COR-L47 (cell line): ENCODE data around the gene SOX8.
A peak's percentile ranks its signal among the peaks of the same experiment; 100 is the strongest.

Experiments used
- DNase-seq: peaks from one replicate; lab custom pipeline; 2025; lab: John Stamatoyannopoulos, UW

The SOX8 gene

DNA sequence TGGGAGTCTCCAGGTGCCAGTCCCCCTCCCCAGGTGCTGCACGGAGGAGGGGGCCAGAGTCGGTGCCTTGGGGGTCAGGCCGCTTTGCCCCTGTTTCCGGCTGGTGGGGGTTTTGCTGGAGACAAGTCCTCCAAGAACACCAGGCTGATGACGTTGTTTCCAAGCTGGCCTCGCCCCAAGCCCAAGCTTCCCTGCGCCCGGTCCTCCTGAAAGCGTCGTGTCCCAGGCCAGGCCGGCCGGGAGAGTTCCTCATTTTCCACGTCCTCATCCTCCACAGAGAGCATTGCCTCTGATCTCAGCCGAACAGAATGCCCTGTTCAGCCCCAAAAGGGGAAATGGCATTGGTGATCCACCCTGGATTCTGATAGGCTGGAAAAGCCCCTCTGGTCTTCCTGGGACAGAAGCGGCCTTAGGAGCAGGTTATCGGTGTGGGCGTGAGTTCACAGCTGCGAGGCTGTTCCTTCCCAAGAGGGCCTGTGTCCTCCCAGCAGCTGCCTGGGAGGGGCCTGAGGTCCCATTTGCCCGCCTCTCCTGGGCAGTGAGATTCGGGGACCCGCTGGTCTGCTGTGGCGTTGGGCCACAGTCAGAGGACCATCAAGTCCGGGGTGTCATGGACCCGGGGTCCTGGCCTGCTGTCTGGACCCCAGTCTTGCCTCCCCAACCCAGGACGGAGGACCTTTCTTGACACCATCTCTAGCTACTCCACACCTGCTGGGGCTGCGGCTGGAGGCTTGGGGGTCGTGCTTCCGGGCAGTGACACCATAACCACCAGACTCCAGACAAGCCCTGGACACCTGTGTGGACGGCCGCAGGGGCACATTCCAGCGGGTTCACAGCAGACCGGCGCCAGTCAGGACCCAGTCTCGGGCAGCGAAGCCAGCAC lies 7.1 kb downstream of the SOX8 start:
- no peak for DNase-seq

DNA sequence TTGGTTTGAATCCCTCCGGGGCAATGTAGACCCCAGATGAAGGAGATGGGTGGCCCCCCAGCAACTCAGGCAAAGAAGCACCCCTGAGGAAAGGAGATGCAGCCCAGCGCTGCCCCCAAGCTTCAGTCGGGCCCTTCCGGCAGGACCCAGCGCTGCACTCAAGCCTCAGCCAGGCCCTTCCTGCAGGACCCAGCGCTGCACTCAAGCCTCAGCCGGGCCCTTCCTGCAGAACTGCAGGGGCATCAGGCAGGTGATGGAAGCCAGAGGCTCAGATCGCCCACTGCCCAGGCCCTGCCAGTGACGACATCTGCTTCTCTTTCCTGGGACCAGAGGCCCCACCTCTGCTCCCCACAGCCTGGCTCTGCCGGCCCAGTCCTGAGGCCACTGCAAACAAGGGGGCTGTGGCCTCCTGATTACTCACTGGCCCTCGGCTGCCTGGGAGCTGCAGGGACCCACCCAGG lies 7.8 kb downstream of the SOX8 start:
- DNase-seq, result no peak

DNA sequence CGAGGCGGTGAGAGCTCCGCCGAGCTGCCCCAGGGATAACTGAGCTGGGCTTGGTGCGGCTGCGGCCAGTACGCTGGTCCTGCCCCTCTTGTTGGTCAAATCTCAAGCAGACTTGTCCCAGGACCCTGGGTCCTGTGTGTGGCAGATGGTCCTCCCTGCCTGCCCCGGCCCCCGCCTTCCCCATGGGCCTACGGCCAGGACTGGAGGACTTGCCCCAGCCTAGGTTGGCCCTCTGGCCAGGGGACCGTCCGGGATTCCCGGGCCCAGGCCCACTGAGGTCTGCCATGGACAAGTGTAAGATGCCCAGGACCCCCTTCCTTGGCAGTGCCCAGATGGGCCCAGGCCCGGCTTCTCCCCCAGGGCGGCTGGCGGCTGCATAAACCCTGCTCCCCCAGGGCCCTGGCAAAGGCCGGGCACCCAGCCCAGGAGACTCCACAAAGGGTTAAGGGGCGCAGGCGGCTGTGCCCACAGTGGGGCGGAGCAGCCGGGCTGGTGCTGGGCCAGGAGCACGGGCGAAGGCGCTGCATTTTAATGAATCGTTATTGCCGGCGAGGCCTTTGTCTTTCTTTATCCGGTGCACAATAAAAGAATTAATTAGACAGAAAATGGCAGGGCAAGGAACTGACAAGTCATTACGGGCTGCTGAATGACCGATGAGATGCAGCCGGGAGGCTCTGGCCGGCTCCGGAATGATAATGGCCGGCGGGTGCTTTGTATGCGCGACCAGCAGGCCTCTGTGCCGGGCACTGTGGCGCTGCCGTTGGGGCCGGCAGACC lies 9.1 kb downstream of the SOX8 start:
- peak; percentile 15 for DNase-seq

DNA sequence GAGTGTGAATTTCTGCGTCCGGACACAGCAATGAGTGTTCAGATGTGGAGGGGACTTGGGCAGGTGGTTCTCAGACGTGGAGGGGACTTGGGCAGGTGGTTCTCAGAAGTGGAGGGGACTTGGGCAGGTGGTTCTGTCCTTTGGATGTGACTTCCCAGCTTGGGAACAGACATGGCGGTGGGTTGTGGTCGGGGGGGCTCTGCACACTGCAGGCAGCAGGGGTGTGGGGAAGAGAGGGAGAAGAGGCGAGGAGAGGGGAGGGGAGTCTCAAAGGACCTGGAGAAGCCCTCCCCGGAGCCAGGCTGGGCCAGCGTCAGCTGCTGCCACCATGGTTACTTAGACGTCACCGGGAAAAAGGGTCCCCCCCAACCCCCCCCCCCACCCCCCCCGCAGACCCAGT lies 9.8 kb downstream of the SOX8 start:
- DNase-seq, result no peak

DNA sequence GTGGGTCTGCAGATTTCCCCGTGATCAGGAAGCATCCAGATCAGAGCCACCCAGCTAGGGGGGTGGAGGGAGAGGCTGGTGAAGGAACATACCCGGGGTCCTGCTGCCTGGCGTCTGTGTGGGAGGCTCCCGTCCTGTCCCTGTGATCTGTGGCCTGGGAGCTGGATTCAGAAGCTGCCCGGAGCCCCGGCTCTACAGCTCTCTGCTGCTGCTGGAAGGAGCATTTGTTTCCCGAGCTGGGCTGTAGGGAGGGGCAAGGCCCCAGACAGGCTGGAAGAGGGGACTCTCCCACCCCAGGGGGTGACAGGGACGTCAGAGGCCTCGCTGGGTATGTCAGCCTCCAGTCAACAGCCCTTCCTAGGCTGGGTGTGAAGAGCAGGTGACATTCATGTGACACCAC lies 10.2 kb downstream of the SOX8 start:
- DNase-seq, result no peak

DNA sequence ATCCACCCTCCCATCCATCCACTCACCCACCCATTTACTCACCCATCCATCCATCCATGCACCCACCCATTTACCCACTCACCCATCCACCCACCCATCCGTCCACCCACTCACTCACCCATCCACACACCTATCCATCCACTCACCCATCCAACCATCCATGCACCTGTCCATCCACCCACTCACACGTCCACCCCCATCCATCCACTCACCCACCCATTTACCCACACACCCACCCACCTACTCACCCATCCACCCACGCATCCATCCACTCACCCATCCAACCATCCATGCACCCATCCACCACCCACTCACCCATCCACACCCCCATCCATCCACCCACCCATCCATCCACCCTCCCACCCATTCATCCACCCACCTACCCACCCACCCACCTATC lies 12.2 kb downstream of the SOX8 start:
- DNase-seq, result no peak

DNA sequence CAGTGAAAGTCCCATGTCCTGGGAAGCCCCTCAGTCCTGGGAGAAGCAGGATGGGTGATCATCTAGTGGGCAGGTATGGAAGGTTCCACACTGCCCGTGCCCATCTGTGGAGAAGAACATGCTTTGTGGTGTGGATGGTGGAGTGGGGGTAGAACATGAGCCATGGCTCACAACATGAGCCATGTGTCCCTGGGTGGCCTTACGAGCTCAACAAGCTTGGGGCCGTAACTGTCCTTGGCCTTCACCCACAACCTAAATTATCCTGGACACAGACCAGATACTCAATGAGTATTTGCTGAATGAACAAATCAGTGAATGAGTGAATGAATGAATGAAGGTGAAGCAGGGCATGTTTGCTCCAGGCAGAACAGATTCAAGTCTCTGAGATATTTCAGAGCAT lies 13.5 kb downstream of the SOX8 start:
- DNase-seq, result no peak

DNA sequence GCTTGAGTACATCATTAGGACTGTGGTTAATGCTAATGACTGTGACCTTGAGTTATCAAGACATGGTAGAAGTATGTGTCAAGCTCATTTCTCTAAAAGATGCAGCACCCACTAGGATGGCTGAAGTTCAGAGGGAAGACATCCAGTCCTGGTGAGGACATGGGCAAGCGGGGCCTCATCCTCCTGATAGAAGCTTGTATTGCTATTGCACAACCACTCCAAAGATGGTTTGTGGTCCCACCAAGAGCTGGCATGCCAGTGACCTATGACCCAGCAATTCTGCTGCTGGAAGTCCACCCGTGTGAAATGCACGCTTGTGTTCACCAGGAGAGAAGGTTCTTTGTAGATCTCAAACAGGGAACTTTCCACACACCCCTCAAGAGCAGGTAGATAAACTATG lies 14.2 kb downstream of the SOX8 start:
- no peak for DNase-seq

DNA sequence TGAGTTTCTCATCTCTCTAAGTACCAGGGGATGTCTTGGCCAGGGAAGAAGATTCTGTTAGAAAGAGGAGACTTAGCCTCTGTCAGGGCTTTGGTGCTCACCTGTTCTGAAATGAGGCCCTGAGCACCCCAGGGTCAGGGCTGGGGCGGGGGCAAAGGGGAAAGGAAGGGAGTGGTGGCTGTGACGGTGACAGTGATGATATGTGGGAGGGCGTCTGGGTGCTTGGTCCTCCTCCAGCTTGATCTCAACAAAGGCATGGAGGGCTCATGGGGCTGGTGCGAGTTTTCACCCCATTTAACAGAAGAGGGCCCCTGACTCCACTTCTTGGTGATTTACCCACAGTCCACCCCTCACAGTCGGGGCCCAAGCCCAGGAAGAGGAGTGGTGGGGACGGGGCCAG lies 15.1 kb downstream of the SOX8 start:
- DNase-seq, result no peak

DNA sequence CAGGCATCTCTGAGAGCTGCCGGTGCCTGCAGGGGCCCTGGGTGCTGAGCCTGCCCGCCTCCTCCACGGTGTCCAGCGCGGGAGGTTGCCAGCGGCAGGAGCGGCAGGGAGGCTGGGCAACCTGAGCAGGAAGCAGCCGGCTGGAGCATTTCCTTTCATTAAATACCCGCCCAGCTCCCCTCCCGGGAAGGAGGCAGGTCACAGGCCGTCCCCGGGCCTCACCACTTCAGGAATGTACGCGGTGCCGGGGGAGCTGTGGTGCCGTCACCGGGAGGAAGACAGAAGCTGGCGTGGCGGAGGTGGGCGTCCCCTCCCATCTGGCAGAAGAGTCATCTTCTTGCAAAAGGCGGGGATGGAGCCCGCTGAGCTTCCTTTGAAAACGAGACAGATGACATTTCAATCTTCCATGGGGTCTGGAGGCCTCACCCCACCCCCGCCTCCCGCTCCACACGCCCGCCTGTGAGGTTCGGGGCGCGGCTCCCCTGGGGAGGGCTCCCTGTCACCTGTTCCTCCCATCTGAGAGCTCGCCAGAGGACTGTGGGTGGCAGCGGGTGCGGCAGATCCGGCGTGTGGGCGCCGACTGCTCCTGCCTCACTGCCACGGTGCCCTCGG lies 16.0 kb downstream of the SOX8 start:
- peak; percentile 82 for DNase-seq

DNA sequence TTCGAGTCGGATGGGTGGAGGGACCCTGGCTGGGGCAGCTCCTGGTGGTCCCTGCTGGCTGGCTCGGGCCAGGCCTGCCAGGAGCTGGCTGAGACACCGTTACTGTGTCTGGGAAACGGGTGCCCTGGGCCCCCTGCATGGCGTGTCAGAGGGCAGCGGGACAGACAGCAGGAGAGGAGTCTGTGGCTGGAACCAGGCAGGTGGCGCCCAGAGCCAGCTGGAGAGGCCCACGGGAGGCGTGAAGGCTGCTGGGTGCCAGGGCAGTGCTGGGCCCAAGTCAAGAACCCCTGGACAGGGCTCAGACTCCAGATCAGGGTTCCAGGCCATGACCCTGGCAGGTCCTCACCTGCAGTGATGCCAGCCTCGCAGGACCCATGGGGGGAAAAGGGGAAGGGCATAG lies 16.6 kb downstream of the SOX8 start:
- no peak for DNase-seq

DNA sequence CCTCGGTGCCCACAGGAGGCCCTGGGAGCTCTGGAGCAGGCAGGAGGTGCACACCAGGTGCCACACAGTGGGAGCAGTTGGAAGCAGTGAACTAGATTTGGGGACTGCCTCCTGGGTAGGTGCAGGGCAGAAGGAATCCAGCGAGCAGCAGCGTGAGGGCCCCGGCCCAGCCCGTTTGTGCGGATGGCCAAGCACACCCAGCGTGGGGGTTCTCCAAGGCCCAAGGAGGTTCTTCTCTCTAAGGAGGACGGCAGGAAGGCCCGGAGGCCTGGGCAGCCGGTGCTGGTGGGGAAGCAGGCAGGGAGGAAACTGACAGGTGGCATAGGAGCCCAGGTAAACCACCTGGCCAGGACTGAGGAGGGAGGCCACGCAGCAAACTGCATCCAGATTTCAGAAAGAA lies 17.0 kb downstream of the SOX8 start:
- DNase-seq, result no peak

DNA sequence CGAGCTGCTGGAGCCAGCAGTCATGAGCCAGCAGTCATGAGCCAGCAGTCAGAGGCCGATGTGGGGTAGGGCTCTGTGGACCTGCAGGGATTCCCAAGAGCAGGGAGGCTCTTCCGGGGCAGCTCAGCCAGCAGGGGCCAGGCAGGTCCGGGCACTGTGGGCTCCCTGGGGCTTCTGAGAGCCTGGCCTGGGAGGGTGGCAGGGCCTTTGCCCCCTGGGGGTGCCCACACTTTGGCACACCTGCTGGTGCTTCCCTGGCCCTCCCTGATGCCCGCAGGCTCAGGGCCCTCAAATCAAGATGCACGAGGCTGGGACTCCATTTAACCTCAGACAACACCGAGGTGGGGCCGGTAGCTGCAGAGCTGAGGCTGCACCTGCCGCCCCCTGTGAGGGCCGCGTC lies 18.1 kb downstream of the SOX8 start:
- DNase-seq, result no peak

DNA sequence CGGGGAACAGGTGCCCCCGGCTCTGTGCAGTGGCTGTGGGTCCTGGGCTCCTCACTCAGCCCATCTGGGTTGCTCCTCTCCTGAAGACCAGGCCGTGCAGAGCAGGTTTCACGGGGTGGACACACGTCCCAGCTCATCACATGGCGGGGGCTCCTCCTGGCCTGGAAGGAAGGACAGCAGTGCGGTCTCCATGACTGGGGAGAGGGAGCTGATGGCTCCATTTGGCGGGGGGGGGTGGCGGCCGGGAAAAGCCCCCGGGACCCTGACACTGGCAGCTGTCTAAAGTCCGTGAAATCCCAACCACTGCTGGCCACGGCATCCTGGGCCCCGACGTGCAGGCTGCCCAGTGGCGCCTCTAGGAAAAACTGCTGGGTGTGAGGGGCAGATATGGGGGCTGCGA lies 19.0 kb downstream of the SOX8 start:
- DNase-seq, result no peak

DNA sequence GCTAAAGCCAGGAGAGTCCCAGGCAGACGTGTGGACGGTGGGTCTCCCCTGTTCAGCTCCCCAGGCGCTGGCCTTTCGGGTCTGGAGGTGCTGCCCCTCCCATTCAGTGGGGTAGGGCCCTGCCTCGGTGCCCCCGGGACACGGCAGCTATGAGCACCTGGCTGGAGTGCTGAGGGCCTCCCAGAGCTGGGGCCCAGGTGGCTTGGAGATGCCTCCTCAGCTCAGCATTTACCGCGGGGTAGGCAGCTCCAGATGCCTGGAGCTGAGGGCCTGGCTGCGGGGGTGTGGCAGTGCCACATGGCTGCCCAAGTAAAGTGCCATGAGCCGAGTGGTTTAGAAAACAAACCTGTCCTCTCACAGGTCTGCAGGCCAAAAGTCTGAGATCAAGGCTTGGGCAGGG lies 19.5 kb downstream of the SOX8 start:
- DNase-seq, result no peak

DNA sequence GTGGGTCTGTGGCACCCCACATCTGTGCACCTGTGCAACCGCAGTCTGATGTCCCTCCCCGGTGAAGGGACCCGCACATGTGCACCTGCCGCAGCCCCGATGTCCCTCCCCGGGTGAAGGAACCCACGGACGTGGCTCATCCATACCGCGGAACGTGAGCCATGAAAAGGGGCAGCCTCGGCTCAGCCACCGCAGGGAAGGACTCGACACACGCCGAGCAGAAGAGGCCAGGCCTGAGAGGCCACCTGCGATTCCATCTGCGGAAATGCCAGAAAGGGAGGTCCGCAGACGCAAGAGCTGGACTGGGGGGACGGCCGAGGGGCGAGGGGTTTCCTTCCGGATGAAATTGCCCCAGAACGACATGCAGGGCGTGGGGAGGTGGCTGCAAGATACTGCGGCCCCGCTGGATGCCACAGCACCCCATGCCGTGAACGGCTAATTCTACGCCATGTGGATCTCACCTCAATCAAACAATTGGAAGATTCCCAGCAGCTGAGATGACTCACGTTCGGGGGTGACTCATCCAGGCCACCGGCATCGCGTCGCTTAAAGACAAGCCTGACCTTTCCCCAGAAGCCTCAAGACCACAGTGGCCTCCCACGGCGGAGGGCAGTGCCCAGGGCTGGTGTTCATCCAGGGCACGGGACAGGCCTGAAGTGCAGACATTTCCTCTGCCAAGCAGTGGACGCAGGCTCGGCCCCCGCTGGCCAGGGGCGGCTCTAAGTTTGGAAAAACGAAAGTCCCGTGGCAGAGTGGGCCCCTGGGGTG lies 21.0 kb downstream of the SOX8 start:
- DNase-seq, result peak; percentile 55

DNA sequence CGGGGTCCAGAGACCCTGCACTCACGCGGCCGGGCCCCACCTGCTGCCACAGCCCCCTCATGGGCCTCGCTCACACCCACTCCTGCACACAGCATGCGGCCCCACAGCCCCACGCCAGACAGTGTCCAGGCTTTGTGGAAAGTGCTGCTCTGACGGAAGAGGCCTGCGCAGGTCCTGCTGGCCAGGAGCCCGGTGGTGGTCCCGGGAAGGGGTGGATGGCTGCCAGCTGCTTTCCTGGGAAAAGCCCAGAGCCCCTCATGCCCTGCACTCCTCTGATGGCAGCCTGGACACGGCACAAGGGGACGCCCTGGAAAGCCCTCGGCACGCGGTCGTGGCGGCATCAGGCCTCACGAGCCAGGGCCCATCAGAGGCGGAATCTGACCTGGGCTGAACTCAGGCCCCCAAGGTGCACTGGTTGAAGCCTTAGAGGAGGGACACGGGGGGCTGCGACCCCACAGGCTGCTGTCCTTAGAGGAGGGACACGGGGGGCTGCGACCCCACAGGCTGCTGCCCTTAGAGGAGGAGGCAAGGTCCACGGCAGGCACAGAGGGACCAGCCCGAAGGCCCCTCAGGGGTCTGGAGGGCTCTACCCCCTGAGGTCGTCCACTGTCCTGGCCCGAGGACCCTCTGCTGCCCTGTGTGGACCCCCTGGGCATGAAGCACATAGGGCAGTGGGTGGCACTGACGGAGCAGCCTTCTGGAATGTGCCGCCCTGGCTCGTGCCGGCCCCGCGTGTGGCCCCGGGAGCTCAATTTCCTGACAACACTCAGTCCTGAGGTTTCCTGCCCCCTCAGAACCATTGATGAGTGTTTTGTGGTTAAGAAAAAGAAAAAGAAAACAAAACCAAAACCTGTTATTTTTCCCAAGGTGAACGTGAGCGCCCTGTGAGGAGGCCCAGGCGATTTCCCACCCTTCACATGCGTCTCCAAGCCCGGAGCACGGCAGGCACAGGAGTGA lies 22.1 kb downstream of the SOX8 start:
- DNase-seq, result no peak

DNA sequence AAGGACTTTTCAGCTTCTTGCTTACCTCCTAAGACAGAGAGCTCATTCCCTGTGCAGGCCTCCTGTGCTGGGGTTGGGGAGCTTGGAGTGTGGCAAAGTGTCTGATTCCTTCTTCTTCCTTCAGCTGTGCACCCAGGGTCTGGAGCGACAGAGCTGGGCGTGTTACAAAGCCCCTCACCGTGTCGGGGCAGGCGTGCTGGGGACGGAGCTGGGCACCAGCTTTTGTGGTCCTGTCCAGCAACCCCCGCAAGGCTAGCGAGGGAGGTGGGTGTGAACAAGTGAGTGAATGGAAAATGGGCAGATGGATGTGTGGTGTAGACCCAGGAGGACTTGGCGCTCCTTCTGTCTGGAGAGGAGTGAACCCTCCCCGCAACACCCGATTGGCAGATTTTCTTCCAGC lies 23.7 kb downstream of the SOX8 start:
- no peak for DNase-seq

DNA sequence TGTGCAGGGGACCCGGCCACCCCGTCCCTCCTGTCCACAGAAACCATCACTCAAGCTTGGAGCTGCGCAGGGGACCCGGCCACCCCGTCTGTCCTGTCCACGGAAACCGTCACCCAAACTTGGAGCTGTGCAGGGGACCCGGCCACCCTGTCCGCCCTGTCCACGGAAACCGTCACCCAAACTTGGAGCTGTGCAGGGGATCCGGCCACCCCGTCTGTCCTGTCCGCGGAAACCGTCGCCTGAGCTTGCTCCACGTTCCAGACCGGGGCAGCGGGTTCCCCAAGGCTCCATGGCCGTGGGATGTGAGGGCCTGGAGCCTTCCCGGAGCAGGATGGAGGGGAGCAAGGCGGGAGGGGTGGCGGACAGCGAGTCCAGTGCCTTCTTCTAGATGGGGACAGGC lies 25.2 kb downstream of the SOX8 start:
- no peak for DNase-seq

DNA sequence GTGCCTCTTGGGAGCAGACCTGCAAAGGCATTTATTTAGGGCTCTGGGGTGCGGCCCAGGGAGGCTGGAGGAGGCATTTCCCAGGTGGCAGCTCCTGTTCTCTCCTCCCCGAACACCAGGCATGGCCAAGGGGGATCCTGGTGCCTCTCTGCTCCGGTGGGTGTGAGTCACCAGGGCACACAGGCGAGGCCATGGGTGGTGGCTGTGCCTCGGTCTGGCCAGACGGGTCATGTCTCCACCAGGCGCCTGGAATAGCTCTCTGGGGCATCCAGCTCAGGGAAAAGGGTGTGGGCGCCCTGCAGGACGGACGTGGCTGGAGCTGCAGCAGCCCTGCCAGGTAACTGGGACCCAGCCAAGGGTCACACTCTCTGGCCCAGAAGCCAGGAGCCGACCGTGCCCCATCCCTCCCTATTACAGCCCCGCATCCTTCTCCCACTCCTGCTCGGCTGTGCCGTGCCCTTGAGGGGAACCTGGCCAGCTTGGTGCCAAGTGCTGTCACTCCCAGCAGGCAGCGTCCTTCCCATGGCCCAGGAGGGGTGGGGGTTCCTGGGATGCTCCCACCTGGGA lies 25.8 kb downstream of the SOX8 start:
- DNase-seq, result no peak

DNA sequence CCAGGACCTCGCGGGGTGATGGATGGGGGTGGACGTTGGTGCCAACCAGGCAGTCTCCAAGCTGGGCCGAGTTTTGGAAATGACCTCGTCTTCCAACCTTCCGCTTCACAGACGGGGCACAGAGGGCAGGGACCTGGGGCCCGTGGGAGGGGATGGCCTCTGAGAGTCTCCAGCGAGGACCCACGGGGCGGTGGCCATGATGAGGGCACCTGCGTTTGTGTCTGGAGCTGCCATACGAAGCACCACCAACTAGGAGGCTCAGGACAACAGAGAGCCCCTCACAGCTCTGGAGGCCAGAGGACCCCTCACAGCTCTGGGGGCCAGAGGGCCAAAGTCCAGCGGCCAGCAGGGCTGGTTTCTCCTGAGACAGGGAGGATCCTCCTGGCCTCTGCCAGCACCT lies 26.5 kb downstream of the SOX8 start:
- no peak for DNase-seq
